GM19397 (cell line): ENCODE results near the gene WDR6.
"Not testable (repeated sequence)": the region's sequence is repeated elsewhere in the genome, so short reads cannot be mapped to it uniquely, and the experiment has no call there.

ENCODE experiments used
- ATAC-seq: cut with Tn5 transposase; IDR thresholded peaks from one replicate; pipeline ENCODE4 v1.9.1; 2021; ENCODE audit warnings: mild to moderate bottlenecking, moderate library complexity; ENCODE audit not compliant: unreplicated experiment

WDR6 gene

DNA sequence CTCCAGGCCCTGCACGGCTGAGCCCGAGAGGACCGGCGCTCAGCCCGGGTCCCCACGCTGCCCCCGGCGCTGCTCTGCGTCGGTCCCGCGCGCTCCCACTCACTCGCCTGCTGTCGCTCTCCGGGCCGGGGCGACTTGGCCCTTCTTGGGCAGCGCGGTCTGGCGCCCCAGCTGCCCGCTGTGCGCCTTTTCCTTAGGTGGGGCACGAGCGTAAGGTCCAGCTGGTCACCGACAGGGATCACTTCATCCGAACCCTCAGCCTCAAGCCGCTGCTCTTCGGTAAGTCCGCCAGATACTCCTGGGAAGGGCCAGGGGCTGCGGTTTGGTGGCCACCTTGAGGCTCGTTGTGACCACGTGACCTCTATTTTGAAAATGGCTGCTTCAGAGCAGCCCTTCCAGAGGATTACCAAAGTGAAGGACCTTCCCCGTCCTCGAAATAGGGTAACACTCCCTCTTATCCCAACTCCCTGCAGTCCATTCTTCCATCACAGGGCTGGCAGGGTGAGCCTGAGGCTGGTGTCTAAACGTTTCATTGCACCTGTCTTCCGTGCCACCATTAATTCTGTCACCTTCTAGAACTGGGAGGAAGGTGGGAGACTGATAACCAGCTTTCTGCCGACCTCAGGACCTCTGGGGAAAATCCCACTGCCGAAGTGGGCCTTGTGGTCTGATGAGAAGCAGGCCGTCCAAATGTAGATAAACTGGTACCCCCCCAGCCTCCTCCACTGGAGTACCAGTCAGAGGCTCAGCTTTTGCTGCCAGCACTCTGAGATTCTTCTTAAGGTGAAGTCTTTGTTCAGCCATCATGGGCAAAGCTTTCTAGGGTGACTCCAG lies 16.3 kb upstream of the WDR6 start:
- peak; percentile 7 for ATAC-seq

- ATAC-seq = no peak
Measured at GRCh38 chr3:48991851-48992545, 15.2 kb upstream of the WDR6 start.

- ATAC-seq = no peak
Measured at GRCh38 chr3:48993834-48994233, 13.4 kb upstream of the WDR6 start.

- no peak for ATAC-seq
Measured at GRCh38 chr3:48996640-48997039, 10.6 kb upstream of the WDR6 start.

DNA sequence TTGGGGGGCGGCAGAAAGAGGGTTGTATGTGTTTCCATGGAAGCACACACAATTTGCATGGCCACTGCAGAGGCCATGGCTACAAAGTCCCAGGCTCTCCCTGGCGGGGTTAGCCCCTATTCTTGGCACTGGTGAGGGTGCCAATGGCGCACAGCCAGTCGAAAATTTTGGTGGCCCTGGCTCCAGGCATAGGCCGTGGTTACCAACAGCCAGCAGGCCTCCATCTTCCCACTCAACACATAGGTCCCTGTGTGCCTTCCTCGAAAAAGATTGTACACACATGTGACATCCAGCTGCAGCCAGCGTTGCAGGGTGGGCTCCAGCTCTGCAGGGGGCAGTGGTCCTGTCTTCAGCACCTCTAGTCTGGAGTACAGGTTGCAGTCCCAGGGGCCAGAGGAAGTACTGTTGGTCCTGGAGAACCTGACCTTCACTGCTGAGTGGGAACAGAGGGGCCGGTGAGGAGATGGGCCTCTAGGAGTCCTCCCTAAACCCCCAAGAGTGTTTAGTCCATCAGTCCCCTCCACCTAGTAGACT lies 10.0 kb upstream of the WDR6 start:
- no peak for ATAC-seq

GRCh38 chr3:48997714-48998637 lies 9.2 kb upstream of the WDR6 start:
- no peak for ATAC-seq

- no peak for ATAC-seq
Measured at GRCh38 chr3:48999085-48999858, 7.9 kb upstream of the WDR6 start.

GRCh38 chr3:49001155-49001554 lies 6.0 kb upstream of the WDR6 start:
- no peak for ATAC-seq

- ATAC-seq = no peak
Measured at GRCh38 chr3:49004352-49005302, 2.6 kb upstream of the WDR6 start.

GRCh38 chr3:49005303-49005680 lies 1.9 kb upstream of the WDR6 start:
- no peak for ATAC-seq

GRCh38 chr3:49005998-49006397 lies 1.2 kb upstream of the WDR6 start:
- no peak for ATAC-seq

DNA sequence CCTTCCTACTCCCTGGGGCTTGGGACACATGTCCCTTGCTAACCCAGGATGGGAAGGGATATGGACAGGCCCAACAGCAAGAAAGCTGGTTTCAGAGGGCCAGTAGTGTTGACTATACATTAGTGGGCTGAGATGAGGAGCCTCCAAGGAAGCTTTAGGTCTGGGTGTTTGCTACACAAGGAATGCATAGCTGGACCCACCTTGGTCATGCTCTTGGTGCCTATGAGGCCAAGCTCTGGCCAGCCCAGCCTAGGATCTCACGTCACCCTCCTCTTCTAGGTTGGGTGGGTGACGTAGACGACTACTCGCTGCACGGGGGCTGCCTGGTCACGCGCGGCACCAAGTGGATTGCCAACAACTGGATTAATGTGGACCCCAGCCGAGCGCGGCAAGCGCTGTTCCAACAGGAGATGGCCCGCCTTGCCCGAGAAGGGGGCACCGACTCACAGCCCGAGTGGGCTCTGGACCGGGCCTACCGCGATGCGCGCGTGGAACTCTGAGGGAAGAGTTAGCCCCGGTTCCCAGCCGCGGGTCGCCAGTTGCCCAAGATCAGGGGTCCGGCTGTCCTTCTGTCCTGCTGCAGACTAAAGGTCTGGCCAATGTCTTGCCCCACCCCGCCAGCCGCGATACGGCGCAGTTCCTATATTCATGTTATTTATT lies 653 bp upstream of the WDR6 start:
- peak; percentile 2 for ATAC-seq

DNA sequence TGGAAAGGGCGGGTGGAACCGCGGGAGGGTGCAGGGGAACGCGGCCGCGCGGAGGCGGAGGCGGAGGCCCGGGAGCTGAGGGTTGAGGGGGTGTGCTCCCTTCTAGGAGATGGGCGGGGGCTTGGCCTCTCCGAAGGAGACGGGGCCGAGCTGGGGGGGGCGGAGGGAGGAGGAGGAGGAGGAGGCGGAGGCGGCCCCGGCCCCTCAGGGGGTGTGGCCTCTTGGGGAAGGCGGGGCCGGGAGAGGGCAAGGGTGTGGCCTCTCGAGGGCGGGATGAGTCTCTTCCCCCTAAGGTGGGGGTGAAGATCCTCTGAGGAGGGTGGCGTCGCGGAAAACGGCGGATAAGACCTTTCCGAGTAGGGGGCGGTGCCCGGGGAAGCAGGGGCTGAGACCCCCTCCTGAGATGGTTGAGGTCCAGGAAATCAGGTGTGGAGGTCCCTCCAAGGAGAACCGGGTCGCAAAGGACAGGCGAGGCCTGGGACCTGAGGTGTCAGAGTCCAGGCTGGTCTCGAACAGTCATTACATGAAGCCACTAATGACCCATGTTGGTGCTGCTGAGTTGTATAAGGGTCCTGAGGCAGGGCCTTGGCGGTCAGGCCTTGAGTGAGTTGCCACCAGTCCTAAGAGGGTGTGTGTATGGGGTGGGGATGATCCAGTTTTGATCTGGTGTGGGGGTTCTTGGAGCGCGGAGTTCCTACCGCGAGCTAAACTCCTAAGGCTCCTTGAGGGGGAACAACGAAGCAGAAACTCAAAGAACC lies 759 bp downstream of the WDR6 start:
- peak; percentile 38 for ATAC-seq

DNA sequence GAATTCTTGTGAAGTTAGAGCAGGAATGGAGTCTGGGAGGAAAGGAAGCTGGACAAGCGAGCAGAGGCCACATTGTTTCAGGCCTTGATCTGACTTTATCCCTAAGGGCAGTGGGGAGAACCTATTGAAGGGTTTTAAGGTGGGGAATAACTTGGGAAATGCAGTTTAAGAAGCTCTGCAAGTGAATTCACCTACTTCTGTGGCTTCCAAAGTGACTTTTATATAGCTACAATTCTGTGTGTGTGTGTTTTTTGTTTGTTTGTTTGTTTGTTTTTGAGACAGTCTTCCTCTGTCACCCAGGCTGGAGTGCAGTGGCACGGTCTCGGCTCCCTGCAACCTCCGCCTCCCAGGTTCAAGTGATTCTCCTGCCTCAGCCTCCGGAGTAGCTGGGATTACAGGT lies 1.4 kb downstream of the WDR6 start:
- not testable (repeated sequence) for ATAC-seq

DNA sequence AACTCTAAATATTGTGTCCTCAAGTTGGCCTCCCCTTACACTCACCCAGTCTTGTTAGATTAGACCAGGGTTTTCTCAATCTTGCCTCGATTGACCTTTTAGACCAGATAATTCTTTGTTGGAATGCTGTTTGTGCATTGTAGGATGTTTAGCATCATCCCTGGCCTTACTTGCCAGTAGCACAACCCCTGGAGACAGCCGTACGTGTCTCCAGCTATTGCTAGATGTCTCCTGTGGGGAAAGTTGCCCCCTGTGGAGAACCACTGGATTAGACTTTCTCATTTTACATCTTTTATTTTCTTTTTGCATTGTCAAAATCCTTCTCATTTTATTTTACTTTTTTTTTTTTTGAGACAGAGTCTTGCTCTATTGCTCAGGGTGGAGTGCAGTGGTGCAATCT lies 2.2 kb downstream of the WDR6 start:
- ATAC-seq = no peak

DNA sequence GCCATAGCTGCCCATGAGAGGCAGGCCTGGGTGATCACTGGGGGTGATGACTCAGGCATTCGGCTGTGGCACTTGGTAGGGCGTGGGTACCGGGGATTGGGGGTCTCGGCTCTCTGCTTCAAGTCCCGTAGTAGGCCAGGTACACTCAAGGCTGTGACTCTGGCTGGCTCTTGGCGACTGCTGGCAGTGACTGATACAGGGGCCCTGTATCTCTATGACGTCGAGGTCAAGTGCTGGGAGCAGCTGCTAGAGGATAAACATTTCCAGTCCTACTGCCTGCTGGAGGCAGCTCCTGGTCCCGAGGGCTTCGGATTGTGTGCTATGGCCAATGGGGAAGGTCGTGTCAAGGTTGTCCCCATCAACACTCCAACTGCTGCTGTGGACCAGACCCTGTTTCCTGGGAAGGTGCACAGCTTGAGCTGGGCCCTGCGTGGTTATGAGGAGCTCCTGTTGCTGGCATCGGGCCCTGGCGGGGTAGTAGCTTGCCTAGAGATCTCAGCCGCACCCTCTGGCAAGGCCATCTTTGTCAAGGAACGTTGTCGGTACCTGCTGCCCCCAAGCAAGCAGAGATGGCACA lies 5.3 kb downstream of the WDR6 start:
- ATAC-seq = no peak

DNA sequence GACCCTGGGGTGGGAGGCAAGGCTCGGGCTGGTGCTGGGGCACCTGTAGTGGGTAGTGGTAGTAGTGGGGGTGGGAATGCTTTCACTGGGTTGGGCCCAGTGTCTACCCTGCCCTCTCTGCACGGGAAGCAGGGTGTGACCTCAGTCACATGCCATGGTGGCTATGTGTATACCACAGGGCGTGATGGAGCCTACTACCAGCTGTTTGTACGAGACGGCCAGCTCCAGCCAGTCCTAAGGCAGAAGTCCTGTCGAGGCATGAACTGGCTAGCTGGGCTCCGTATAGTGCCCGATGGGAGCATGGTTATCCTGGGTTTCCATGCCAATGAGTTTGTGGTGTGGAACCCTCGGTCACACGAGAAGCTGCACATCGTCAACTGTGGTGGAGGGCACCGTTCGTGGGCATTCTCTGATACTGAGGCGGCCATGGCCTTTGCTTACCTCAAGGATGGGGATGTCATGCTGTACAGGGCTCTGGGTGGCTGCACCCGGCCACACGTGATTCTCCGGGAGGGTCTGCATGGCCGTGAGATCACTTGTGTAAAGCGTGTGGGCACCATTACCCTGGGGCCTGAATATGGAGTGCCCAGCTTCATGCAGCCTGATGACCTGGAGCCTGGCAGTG lies 6.0 kb downstream of the WDR6 start:
- no peak for ATAC-seq
